Measurements from ENCODE around the gene E2F6. TPM values are rescaled to one million over a fixed set of nuclear protein-coding genes. Genes with fewer than 3 reads are reported as not detected.

Gene E2F6
- total RNA-seq, 1 experiment from 2014 or later: 16.1 TPM

- no peak for TF ChIP-seq CTCF (IDR thresholded peaks at IDR 0.05; ENCODE audit: unreplicated experiment)
- H3K27ac Mint-ChIP-seq (ENCODE audit: low read depth, unreplicated experiment): no peak overlapping the region
- no peak for DNase-seq (ENCODE audit: unreplicated experiment)
- H3K4me1 Mint-ChIP-seq (ENCODE audit: insufficient read depth, unreplicated experiment): no peaks in the 10 kb centered on the region
- CTCF ChIA-PET: no interaction called here
- BruUV-seq (replicated peaks): no TSS peak
- peaks cover 31% of the 10 kb centered on the region for H3K27me3 Mint-ChIP-seq (ENCODE audit: insufficient read depth, unreplicated experiment)
- no peaks in the 10 kb centered on the region for H3K36me3 Mint-ChIP-seq (ENCODE audit: insufficient read depth, unreplicated experiment)
- POLR2A ChIA-PET: no interaction called here
- H3K4me3 Mint-ChIP-seq (ENCODE audit: unreplicated experiment): no peak overlapping the region
- intact Hi-C loops (cut with micrococcal nuclease): no loop called here
- no peaks in the 10 kb centered on the region for H3K9me3 Mint-ChIP-seq (ENCODE audit: unreplicated experiment)
Observed at GRCh38 chr2:11514081-11514730, 48.2 kb upstream of the E2F6 start.

GRCh38 chr2:11513319-11513718 lies 47.4 kb upstream of the E2F6 start:
- Mint-ChIP-seq H3K27ac (ENCODE audit: low read depth, unreplicated experiment) (no peak overlapping the region), H3K4me3 (ENCODE audit: unreplicated experiment) (no peak overlapping the region), H3K4me1 (ENCODE audit: insufficient read depth, unreplicated experiment) (no peaks in the 10 kb centered on the region), H3K36me3 (ENCODE audit: insufficient read depth, unreplicated experiment) (no peaks in the 10 kb centered on the region), H3K9me3 (ENCODE audit: unreplicated experiment) (no peaks in the 10 kb centered on the region), H3K27me3 (ENCODE audit: insufficient read depth, unreplicated experiment) (peaks cover 31% of the 10 kb centered on the region)
- DNase-seq (ENCODE audit: unreplicated experiment): no peak
- BruUV-seq (replicated peaks): no TSS peak
- no peak for TF ChIP-seq CTCF (IDR thresholded peaks at IDR 0.05; ENCODE audit: unreplicated experiment)
- intact Hi-C loops (cut with micrococcal nuclease): no loop called here
- ChIA-PET POLR2A (no interaction called here), CTCF (interaction anchor here (0.6 to 1.9 kb wide), 4 partner anchors 15 to 180 kb away, joined by 3 to 8 read pairs (median 4); no protein-coding TSS in a partner anchor)

GRCh38 chr2:11512431-11512830 lies 46.5 kb upstream of the E2F6 start:
- DNase-seq (ENCODE audit: unreplicated experiment): no peak
- CTCF ChIA-PET: interaction anchor here (0.8 to 1.9 kb wide), 2 partner anchors 19 to 70 kb away, joined by 3 to 8 read pairs; no protein-coding TSS in a partner anchor
- Mint-ChIP-seq H3K36me3 (ENCODE audit: insufficient read depth, unreplicated experiment) (no peaks in the 10 kb centered on the region), H3K27me3 (ENCODE audit: insufficient read depth, unreplicated experiment) (peaks cover 31% of the 10 kb centered on the region), H3K4me3 (ENCODE audit: unreplicated experiment) (no peak overlapping the region), H3K27ac (ENCODE audit: low read depth, unreplicated experiment) (no peak overlapping the region), H3K4me1 (ENCODE audit: insufficient read depth, unreplicated experiment) (no peaks in the 10 kb centered on the region), H3K9me3 (ENCODE audit: unreplicated experiment) (no peaks in the 10 kb centered on the region)
- intact Hi-C loops (cut with micrococcal nuclease): no loop called here
- POLR2A ChIA-PET: no interaction called here
- no TSS peak for BruUV-seq (replicated peaks)
- TF ChIP-seq CTCF (IDR thresholded peaks at IDR 0.05; ENCODE audit: unreplicated experiment): no peak

GRCh38 chr2:11509657-11510360 lies 43.8 kb upstream of the E2F6 start:
- DNase-seq (ENCODE audit: unreplicated experiment): no peak
- no peaks in the 10 kb centered on the region for H3K4me1 Mint-ChIP-seq (ENCODE audit: insufficient read depth, unreplicated experiment)
- intact Hi-C loops (cut with micrococcal nuclease): no loop called here
- peaks cover 6% of the 10 kb centered on the region for H3K27me3 Mint-ChIP-seq (ENCODE audit: insufficient read depth, unreplicated experiment)
- no peaks in the 10 kb centered on the region for H3K36me3 Mint-ChIP-seq (ENCODE audit: insufficient read depth, unreplicated experiment)
- no peaks in the 10 kb centered on the region for H3K9me3 Mint-ChIP-seq (ENCODE audit: unreplicated experiment)
- H3K27ac Mint-ChIP-seq (ENCODE audit: low read depth, unreplicated experiment): no peak overlapping the region
- CTCF ChIA-PET: interaction anchor here (1.8 kb wide), 1 partner anchor 73 kb away, joined by 5 read pairs; no protein-coding TSS in a partner anchor
- no TSS peak for BruUV-seq (replicated peaks)
- POLR2A ChIA-PET: no interaction called here
- no peak overlapping the region for H3K4me3 Mint-ChIP-seq (ENCODE audit: unreplicated experiment)
- TF ChIP-seq CTCF (IDR thresholded peaks at IDR 0.05; ENCODE audit: unreplicated experiment): no peak
